ENCODE results near the gene ADARB1.

The ADARB1 gene

DNA sequence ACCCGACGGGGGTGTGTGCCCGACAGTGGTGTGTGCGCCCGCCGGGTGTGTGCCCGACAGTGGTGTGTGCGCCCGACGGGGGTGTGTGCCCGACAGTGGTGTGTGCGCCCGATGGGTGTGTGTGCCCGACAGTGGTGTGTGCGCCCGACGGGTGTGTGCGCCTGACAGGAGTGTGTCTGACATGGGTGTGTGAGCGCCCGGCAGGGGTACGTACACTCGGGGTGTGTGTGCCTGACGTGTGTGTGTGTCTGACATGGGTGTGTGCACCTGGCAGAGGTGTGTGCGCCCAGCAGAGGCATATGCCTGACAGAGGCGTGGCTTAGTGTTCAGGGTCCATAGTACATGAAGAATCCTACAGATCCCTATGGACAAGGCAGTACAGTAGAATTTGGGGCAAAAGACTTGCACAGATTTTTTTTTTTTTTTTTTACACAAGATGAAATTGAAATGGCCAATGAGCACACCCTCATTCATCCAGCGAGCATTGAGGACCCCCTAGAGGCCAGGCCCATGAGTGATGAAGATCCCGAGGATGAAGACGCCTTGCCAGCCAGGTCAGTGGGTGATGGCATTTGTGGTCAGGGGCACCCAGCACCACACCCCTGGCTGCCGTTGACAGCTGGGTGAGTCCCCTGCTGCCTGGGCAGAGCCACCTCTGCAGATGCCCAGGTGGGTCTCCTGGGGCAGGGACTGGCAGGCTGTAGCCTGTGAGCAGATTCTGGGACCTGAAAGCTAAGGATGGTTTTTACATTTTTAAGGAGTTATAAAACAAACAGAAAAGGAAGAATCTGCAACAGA lies 60.1 kb downstream of the ADARB1 start:
- no peak overlapping the region for H2AFZ ChIP-seq (ENCODE audit: low read length)
- no peak overlapping the region for H3K27ac ChIP-seq (ENCODE audit: low read depth, low read length, poor library complexity, severe bottlenecking)
- H3K36me3 ChIP-seq (ENCODE audit: insufficient read depth, low read length) = no peaks in the 10 kb centered on the region
- H3K9ac ChIP-seq (ENCODE audit: low read length) = no peak overlapping the region
- H3K4me3 ChIP-seq (ENCODE audit: low read depth, low read length, poor library complexity, severe bottlenecking) = no peak overlapping the region
- H3F3A ChIP-seq (ENCODE audit: insufficient read depth, low read length) = no peaks in the 10 kb centered on the region
- no peaks in the 10 kb centered on the region for H3K9me3 ChIP-seq (ENCODE audit: low read length)
- H3K4me2 ChIP-seq (ENCODE audit: low read length) = no peak overlapping the region
- H3K4me1 ChIP-seq (ENCODE audit: insufficient read depth, low read length, severe bottlenecking) = no peaks in the 10 kb centered on the region
- no peaks in the 10 kb centered on the region for H3K27me3 ChIP-seq (ENCODE audit: insufficient read depth, low read length)
- no peaks in the 10 kb centered on the region for H4K20me1 ChIP-seq (ENCODE audit: insufficient read depth, low read length)
- TF ChIP-seq EZH2 (IDR thresholded peaks at IDR 0.05; ENCODE audit: borderline replicate concordance, low read length) = no peak
- TF ChIP-seq, protein P1, sequence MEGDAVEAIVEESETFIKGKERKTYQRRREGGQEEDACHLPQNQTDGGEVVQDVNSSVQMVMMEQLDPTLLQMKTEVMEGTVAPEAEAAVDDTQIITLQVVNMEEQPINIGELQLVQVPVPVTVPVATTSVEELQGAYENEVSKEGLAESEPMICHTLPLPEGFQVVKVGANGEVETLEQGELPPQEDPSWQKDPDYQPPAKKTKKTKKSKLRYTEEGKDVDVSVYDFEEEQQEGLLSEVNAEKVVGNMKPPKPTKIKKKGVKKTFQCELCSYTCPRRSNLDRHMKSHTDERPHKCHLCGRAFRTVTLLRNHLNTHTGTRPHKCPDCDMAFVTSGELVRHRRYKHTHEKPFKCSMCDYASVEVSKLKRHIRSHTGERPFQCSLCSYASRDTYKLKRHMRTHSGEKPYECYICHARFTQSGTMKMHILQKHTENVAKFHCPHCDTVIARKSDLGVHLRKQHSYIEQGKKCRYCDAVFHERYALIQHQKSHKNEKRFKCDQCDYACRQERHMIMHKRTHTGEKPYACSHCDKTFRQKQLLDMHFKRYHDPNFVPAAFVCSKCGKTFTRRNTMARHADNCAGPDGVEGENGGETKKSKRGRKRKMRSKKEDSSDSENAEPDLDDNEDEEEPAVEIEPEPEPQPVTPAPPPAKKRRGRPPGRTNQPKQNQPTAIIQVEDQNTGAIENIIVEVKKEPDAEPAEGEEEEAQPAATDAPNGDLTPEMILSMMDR (IDR thresholded peaks at IDR 0.05; ENCODE audit: low read length) = no peak
- H3K79me2 ChIP-seq (ENCODE audit: insufficient read depth, low read length) = no peaks in the 10 kb centered on the region
- H3K9me2 ChIP-seq (ENCODE audit: low read depth, low read length) = no peaks in the 10 kb centered on the region

GRCh38 chr21:45135122-45135521 lies 60.7 kb downstream of the ADARB1 start:
- Histone ChIP-seq H4K20me1 (ENCODE audit: insufficient read depth, low read length) (no peaks in the 10 kb centered on the region), H3K9ac (ENCODE audit: low read length) (no peak overlapping the region), H3K9me3 (ENCODE audit: low read length) (no peaks in the 10 kb centered on the region), H3K36me3 (ENCODE audit: insufficient read depth, low read length) (no peaks in the 10 kb centered on the region), H3K27me3 (ENCODE audit: insufficient read depth, low read length) (no peaks in the 10 kb centered on the region), H3K4me2 (ENCODE audit: low read length) (no peak overlapping the region), H3K4me3 (ENCODE audit: low read depth, low read length, poor library complexity, severe bottlenecking) (no peak overlapping the region), H3K27ac (ENCODE audit: low read depth, low read length, poor library complexity, severe bottlenecking) (no peak overlapping the region), H3K79me2 (ENCODE audit: insufficient read depth, low read length) (no peaks in the 10 kb centered on the region), H2AFZ (ENCODE audit: low read length) (no peak overlapping the region), H3K9me2 (ENCODE audit: low read depth, low read length) (no peaks in the 10 kb centered on the region), H3K4me1 (ENCODE audit: insufficient read depth, low read length, severe bottlenecking) (no peaks in the 10 kb centered on the region), H3F3A (ENCODE audit: insufficient read depth, low read length) (no peaks in the 10 kb centered on the region)
- TF ChIP-seq EZH2 (IDR thresholded peaks at IDR 0.05; ENCODE audit: borderline replicate concordance, low read length) = no peak
- TF ChIP-seq, protein P1 (IDR thresholded peaks at IDR 0.05; ENCODE audit: low read length) = no peak

DNA sequence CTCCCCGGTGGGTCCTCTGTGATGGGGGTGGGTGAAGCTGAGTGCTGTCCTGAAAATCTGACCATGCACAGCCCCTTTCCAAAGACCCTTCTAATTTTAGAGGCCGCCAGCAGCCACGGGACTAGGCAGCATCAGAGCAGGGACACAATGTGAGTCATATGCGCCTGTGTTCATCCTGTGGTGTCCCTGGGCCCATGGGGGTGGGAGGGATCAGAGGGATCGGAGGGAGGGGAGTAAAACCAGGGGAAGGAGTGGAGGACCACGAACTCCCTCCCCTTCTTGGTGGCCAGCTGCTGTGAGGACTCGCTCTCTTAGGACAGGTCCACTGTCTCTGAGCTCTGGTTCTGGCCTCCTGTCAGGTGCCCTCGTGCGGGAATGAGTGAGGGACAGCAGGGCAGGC lies 61.5 kb downstream of the ADARB1 start:
- no peak overlapping the region for H3K4me2 ChIP-seq (ENCODE audit: low read length)
- H4K20me1 ChIP-seq (ENCODE audit: insufficient read depth, low read length) = no peaks in the 10 kb centered on the region

More for the DNA sequence above, 61.5 kb downstream of the ADARB1 start:
- TF ChIP-seq, protein P1 (IDR thresholded peaks at IDR 0.05; ENCODE audit: low read length) = no peak
- TF ChIP-seq EZH2 (IDR thresholded peaks at IDR 0.05; ENCODE audit: borderline replicate concordance, low read length) = no peak
- no peaks in the 10 kb centered on the region for H3K4me1 ChIP-seq (ENCODE audit: insufficient read depth, low read length, severe bottlenecking)
- H3K36me3 ChIP-seq (ENCODE audit: insufficient read depth, low read length) = no peaks in the 10 kb centered on the region
- no peak overlapping the region for H3K9ac ChIP-seq (ENCODE audit: low read length)
- no peak overlapping the region for H3K27ac ChIP-seq (ENCODE audit: low read depth, low read length, poor library complexity, severe bottlenecking)
- no peaks in the 10 kb centered on the region for H3K9me3 ChIP-seq (ENCODE audit: low read length)
- no peaks in the 10 kb centered on the region for H3K27me3 ChIP-seq (ENCODE audit: insufficient read depth, low read length)
- H3K9me2 ChIP-seq (ENCODE audit: low read depth, low read length) = no peaks in the 10 kb centered on the region
- no peaks in the 10 kb centered on the region for H3F3A ChIP-seq (ENCODE audit: insufficient read depth, low read length)
- H3K79me2 ChIP-seq (ENCODE audit: insufficient read depth, low read length) = no peaks in the 10 kb centered on the region
- H3K4me3 ChIP-seq (ENCODE audit: low read depth, low read length, poor library complexity, severe bottlenecking) = no peak overlapping the region
- H2AFZ ChIP-seq (ENCODE audit: low read length) = no peak overlapping the region

All from OCI-LY1 (cell line).